COR-L47 (cell line): Measurements from ENCODE around the gene EFCAB7.

ENCODE experiments used
- DNase-seq: peaks from one replicate; lab custom pipeline; 2025; lab: John Stamatoyannopoulos, UW

EFCAB7 gene, protein sequence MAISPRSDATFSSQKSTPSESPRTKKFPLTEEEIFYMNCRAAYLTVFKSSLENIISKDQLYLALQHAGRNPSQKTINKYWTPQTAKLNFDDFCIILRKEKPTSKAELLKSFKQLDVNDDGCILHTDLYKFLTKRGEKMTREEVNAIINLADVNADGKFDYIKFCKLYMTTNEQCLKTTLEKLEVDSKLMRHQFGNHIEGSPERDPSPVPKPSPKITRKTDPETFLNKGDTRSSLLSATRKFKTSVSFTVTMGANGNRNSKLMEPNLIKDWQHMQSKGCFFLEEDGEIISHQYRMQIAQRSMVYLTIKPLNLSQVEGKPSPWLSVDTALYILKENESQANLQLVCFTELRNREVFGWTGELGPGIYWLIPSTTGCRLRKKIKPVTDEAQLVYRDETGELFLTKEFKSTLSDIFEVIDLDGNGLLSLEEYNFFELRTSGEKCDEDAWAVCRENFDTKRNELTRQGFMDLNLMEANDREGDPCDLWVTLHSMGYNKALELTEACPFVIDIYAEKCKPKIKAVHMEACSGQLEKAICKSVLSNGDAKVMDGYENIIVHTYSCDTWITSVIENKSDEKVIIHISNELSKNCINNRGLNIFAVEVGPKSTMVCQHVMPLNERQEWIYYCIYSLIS

DNA sequence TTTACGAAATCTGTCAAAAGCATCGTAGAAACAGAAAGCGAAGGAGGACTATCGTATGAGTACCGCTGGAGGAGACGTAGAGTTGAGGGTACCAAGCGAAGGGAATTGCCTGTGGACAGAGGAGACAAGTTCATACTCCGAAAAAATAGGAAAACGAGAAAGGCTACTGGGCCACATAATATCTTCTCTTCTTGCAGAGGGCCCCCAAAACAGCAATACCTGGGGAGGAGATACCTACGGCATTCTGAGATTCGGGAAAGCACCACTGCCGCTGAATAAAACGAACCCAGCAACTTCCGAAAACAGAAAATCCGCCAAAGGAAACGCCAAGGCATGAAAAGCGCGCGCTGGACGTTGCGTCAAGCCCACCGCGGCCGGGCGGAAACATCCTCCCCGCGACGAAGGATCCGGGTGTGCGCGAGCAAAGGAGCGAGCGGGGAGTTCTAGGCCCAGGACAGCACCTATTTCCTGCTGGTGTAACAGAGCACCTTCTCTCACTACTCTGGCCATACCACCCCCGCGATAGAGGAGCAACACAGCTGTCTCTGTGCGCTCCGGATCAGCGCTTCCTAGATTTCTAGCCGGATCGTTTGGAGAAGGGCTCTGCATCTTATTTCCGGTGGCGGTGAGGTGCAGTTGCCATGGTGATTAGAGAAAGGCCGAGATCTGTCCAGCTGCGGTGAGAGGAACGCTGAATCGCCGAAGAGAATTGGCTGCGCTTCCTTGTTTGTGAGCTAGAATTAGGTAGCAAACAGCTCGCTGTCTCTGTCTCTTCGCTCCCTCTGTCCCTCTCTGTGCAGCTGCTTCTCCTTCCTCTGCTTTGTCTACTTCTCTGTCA, at the start of gene EFCAB7, which contains the start of gene ITGB3BP:
Gene EFCAB7, plus strand, starts transcription at position 635 of the 838 bp plus-strand sequence. CDS start 2,048 bp downstream, outside the sequence.
Gene ITGB3BP, minus strand, starts transcription at position 335 of the 838 bp plus-strand sequence. Its CDS starts 92 bp downstream, at position 243.
- peak; percentile 93 for DNase-seq

DNA sequence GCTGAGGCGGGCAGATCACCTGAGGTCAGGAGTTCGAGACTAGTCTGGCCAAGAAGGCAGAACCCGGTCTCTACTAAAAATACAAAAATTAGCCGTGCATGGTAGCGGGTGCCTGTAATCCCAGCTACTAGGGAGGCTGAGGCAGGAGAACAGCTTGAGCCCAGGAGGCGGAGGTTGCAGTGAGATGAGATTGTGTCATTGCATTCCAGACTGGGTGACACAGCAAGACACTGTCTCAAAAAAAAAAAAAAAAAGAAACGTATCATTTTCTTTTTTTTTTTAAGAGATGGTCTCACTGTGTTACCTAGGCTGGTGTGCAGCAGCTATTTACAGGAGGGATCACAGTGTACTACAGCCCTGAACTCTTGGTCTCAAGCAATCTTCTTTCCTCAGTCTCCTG, 47.6 kb upstream of the EFCAB7 start:
- DNase-seq: no peak

DNA sequence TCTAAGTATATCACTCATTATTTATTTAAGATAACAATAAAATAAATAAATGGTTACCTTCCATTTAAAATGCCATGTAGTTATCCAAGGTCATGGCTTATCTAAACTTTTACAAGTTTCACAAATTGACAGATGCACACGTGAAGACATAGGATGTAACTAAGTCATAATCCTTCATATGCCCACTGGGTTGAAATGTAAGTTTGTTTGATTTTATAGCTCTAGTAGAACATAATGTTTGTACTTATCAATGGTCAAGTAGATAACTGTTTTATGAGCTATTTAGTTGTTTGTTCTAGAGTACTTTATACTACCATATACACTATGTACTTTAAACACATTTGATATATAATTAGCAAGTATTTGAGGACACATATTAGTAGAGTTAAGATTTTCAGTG, 43.3 kb upstream of the EFCAB7 start:
- no peak for DNase-seq

DNA sequence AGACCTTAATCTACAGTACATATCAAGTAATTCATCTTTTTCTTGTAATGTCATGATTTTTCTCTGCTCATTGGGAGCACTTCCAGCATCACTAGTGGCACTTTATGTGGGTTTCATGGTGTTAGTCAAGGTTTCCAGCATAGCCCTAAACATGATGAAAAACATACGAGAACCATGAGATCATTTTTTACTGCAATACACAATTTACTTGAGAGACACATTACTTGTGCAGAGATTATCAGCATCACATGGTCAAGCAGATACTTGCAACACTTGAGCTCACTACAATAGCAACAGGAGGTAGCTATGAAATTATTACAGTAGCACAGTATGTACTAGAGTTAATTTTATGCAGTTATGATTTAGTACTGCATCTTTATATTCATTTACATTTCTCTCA, 36.7 kb upstream of the EFCAB7 start:
- no peak for DNase-seq

DNA sequence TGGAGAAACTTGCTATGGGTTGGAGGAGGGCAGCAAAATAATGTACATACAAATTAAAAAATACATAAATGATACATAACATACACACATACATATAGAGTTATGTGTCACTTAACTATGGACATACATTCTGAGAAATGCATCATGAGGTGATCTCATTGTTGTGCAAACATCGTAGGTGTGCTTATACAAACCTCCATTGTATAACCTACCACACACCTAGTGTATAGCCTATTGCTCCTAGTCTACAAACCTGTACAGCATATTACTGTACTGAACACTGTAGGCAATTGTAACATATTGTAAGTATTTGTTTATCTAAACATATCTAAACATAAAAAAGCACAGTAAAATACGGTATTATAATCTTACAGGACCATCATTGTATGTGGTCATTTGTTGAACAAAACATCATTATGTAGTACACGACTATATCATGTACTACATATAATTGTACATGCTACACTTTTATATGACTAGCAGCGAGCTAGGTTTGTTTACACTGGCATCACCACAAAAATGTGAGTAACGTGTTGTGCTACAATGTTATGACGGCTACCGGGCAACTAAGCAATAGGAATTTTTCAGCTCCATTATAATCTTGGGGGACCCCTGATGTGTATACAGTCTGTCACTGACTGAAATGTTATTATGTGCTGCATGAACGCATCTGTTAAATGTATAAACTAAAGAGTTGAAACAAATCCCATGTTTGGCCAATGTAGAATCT, 35.8 kb upstream of the EFCAB7 start:
- DNase-seq: no peak

DNA sequence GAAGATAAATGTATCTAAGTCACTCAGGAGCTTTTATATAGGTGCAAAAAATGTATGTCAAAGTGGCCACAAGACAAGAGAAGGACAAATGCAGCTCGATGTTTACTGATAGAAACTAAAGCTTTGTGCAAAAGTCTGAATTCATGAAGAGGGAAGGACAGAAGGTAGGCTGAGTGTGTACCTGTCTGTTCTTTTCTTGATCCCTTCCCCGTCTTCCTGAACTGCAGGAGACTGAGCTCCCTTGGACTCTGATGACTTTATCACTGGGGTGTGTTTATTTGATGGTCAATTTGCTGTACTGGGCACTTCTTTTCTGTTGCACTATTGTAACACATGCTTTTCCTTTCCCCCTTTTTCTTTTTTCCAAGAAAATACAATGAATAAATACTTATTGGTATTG, 25.7 kb upstream of the EFCAB7 start:
- DNase-seq: no peak

DNA sequence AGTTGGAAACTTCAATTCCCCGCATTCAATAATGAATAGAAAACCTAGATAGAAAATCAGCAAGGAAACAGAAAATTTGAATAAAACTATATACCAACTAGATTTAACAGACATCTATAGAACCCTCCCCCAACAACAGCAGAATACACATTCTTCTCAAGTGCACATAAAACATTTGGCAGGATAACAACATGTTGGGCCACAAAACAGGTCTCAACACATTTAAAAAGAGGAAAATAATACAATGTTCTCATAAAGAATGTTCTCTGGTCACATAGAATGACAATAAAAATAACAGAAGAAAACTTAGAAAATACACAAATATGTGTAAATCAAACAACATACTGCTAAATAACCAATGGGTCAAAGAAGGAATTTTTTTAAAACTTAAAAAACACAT, 25.2 kb upstream of the EFCAB7 start:
- DNase-seq: no peak

DNA sequence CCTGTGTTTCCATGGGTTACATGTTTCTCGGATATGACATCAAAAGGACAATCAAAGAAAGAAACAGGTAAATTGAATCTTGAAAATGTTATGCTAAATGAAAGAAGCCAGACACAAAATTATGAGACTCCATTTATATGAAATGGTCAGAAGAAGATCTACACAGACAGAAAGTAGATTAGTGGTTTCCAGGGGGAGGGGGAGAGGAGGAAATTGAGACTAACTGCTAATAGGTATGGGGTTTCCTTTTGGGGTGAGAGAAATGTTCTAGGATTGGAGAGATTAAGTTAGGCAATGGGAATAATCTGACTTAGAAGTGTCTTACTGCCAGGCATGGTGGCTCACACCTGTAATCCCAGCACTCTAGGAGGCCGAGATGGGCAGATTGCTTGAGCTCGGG, 22.1 kb upstream of the EFCAB7 start:
- DNase-seq: no peak

DNA sequence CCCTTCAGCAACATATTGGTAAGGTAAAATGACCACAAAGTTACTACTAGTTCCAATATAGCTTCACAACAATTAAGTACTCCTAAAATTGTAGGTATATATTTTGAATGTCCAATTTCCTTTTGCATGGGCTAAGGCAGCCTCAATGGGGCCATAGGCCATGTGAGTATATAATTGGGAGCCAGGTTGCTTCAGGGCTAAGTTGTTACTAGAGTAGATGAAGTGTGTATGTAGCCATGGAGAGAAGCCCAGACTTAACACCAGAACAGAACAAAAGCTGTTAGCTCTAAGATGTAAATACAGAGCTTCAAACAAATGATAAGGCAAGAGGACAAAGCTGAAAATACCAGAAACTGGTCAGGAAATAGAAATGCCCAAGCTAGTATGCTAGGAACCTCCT, 16.5 kb upstream of the EFCAB7 start:
- DNase-seq: no peak

DNA sequence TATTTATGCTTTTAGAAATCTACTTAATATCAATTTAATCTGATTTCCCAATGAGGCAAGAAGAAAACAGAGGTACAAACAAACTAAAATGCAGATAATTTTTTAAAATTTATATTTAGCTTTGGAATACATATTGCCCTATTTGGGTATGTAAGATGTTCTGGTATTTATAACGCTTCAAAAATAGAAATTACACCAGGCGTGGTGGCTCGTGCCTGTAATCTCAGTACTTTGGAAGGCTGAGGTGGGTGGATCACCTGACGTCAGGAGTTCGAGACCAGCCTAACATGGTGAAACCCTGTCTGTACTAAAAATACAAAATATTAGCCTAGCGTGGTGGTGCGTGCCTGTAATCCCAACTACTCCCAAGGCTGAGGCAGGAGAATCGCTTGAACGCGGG, 13.6 kb upstream of the EFCAB7 start:
- no peak for DNase-seq

DNA sequence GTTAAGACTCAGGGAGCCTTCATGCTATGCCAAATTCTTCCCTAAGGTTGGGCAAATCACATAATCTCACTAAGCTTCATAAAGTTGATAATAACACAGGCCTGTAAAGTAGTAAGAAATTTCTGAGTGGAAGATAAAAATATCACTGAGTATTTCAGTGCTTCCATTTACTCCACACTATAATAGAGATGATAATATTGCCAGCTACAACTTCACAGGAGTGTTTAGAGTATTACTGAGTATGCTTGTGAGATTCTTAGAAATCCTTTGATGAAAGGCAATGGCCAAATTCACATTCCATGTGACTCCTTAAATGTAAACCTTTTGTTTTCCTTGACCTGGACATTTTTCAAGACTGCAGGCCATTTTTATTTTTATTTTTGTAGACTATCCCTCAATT, 10.7 kb upstream of the EFCAB7 start:
- DNase-seq: no peak

DNA sequence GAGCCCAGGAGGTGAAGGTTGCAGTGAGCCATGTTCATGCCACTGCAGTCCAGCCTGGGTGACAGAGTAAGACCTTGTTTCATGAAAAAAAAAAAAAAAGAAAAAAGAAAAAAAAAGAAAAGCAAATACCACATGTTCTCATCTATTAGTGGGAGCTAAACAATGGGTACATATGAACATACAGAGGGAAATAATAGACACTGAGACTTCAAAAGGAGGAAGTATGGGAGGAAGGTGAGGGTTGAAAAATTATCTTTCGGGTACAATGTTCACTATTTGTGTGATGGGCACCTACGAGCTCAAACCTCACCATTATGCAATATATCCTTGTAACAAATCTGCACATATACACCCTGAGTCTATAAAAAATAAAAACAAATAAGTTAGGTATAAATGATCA, 6.7 kb upstream of the EFCAB7 start:
- no peak for DNase-seq

DNA sequence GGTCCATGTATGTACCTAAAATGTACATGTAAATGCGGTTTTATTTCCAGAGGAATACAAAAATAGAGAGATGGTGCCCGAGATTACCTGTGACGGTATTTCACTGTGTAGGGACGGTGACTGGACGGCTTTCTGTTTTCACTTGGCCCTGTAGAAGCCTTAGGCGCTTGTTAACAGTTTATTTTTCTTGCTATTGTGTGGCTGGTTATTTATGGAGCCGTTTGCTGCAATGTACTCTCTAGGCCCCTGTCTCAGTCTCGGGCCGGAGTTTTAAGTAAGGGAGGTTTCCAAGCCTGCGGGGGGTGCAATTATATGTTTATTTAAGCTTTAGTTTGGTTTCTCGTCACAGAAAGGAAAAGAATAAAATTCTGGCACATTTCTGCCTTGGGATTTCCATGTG, 413 bp downstream of the EFCAB7 start:
- DNase-seq: peak; percentile 22

DNA sequence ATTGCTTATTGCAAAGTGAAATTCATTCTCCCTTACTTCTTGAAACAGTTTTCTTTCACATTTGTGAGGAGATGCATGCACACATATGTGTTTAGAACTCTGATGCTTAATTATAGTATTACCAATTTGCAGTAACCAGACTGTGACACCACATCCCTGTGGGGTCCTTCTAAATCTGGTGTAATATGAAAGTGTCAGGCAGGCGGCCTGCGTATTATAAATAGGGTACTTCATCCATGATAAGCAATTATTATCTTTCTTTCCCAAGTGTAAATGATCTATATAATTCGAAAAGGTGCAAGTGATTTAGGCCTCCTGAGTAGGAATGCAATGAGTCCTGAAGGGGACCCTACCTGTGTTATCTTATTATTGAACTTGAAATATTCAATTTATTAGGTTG, 876 bp downstream of the EFCAB7 start:
- no peak for DNase-seq

DNA sequence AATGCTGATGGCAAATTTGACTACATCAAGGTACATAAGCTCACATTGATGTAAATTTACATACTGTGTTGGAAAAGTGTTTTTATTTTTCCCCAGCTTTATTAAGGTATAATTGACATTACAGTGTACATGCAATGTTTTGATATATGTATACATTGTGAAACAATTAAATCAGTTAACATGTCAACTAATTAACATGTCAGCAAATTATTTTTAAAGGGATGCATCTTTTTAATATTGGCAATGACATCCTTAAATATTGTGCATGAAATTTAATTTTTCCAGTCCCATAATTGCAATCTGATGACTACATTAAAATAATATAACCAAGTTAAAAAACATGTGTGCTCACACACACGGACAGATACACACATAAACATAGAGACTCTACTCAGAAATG, 9.4 kb downstream of the EFCAB7 start:
- no peak for DNase-seq

DNA sequence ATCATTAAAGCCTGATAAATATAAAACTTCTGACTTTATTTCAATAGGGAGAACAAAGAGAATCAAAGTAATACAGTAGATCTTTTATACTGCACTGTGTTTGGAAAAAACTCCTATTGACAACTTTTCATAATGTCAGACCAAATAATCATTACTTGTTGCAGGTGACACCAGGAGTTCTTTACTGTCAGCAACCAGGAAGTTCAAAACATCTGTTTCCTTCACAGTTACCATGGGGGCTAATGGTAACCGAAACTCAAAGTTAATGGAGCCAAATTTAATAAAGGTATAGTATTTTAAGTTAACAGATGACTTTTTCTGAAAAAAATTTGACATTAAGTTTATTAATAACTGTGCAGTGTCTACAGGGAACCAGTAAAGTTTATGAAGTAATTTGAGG, 10.6 kb downstream of the EFCAB7 start:
- DNase-seq: no peak

DNA sequence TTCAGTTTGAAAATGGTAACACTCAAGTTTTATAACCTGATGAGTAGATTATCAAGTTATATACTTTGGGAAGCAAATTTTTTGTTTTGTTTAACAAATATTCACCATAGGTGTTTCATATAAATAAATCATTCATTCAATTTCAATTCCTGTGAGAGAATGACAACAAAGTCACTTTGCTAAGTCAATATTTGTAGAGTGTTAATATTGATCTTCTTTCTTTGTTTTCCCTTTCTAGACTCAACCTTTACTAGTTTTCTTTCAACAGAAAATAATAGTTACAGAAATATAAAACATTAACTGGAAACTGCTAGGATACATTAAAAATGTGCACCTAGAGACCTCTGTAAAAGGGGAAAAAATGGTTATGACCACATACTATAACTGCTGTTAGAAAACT, 11.1 kb downstream of the EFCAB7 start:
- no peak for DNase-seq

DNA sequence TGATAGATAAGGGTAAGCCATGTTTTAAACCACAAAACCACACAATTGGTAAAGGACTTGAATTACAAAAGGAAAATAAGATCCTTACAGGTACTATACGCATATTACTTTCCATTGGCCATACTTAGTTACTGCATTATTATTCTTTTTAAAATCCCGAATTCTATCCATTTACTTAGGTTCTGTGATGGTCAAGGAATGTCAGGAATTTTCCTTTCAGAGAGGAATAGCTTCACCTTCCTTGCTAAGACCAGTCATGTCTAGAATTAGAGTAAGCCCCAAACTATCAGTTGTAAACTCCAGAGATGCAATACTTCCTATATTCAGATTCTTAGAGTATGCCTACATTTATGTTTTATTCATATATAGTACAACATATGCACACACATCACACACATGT, 13.7 kb downstream of the EFCAB7 start:
- DNase-seq: no peak

DNA sequence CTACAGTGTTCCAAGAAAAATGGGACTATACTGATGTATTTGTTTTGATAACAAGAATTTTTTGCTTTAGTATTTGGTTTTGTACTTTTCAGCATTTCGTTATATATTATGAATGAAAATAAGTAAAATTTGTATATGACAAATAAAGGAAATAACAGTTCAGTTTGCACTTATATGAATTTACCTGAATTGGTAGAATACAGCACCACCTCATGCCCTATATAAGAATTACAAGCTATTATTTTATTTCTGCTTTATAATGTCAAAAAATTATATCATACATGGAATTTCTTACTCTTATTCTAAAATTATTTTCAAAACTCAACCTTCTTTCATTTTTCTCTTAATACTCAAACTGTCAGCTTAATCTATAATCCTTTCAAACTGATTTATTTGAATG, 14.6 kb downstream of the EFCAB7 start:
- no peak for DNase-seq

DNA sequence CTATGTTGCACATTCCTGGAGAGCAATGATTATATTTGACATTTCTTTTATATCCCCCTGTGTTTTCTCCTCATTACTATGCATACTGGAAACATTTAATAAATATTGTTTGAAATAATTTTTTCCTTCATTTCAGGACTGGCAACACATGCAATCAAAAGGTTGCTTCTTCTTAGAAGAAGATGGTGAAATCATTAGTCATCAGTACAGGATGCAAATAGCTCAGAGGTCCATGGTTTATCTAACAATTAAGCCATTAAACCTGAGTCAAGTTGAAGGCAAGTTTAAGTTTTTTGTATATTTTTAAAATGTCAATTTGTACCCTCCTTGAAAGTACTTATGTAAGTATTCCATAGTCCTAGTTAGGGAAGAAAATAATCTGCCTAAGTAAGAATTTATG, 22.5 kb downstream of the EFCAB7 start:
- no peak for DNase-seq

DNA sequence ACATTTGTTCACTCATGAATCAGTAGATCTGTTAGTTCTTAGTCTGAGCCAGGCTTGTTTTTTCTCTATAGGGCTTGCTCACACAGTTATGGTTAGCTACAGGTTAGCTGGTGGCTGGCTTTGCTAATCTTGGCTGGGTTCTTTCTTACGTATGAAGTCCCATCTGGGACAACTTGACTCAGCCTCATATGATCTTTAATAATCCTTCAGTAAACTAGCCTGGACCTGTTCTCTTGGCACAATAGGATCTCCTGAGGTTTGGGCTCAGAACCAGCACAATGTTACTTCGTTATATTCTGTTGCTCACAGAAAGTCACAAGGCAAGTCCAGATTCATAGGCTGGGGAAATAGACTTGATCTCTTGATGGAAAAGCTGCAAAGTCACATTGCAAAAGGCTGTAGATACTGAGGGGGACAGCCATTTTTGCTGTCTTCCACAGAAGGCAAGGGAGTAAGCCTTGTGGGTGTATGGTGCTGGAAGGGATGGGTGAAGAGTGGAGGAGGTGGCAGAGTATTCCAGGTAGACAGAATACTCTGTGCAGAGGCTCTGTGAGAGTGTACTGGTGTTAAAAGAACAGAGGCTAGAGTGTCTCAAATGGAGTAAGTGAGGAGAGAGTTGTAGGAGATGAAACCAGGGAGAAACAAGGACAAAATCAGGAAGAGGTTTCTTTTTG, 24.4 kb downstream of the EFCAB7 start:
- DNase-seq: no peak

DNA sequence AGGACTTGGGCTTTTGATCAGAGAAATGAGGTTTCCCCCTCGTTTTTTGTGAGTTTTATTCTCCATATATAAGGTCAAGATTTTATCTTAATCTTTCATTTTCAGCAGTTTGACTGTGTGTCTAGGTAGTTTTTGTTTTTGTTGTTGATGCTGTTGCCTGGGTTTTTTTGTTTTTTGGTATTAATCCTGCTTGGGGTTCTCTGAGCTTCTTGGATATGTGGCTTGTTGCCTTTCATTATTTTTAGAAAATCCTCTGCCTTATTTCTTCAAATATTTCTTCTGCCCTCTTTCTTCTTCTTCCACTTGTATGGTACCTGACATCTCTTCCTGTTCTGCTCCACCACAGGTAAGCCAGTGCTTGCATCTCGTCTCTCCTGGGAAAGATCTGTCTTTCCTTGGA, 25.0 kb downstream of the EFCAB7 start:
- DNase-seq: no peak
